ENCODE measurements around the gene DDB1.

Gene DDB1

GRCh38 chr11:61265357-61265756, 67.5 kb downstream of the DDB1 start:
- intact Hi-C loops (cut with DNase I; ENCODE audit: low total_unique reads): no loop called here
- Histone ChIP-seq H3K4me1 (no peaks in the 10 kb centered on the region), H3K4me3 (no peak overlapping the region), H3K27ac (no peak overlapping the region), H3K27me3 (no peaks in the 10 kb centered on the region), H3K9me3 (no peaks in the 10 kb centered on the region), H3K36me3 (no peaks in the 10 kb centered on the region)
- DNase-seq: no peak
- no peak for TF ChIP-seq CTCF (IDR thresholded peaks at IDR 0.05)

- no peaks in the 10 kb centered on the region for H3K4me1 ChIP-seq
- no peak overlapping the region for H3K4me3 ChIP-seq
- H3K36me3 ChIP-seq: no peaks in the 10 kb centered on the region
- no peak for TF ChIP-seq CTCF (IDR thresholded peaks at IDR 0.05)
- no peak for DNase-seq
- no peaks in the 10 kb centered on the region for H3K9me3 ChIP-seq
- H3K27me3 ChIP-seq: no peaks in the 10 kb centered on the region
- no peak overlapping the region for H3K27ac ChIP-seq
- intact Hi-C loops (cut with DNase I; ENCODE audit: low total_unique reads): no loop called here
These were observed 68.1 kb downstream of the DDB1 start for GRCh38 chr11:61264795-61265194.

- H3K4me3 ChIP-seq: no peak overlapping the region
- TF ChIP-seq CTCF (IDR thresholded peaks at IDR 0.05): no peak
- no peaks in the 10 kb centered on the region for H3K36me3 ChIP-seq
- no peaks in the 10 kb centered on the region for H3K4me1 ChIP-seq
- H3K9me3 ChIP-seq: no peaks in the 10 kb centered on the region
- no peaks in the 10 kb centered on the region for H3K27me3 ChIP-seq
- H3K27ac ChIP-seq: no peak overlapping the region
- intact Hi-C loops (cut with DNase I; ENCODE audit: low total_unique reads): no loop called here
- DNase-seq: no peak
These were observed 68.5 kb downstream of the DDB1 start for GRCh38 chr11:61264371-61264770.

- H3K27ac ChIP-seq: no peak overlapping the region
- H3K9me3 ChIP-seq: no peaks in the 10 kb centered on the region
- H3K36me3 ChIP-seq: peaks cover 0 to 9% (median 0%) of the 10 kb centered on the region in 3 donors
- H3K4me3 ChIP-seq: no peak overlapping the region
- TF ChIP-seq CTCF (IDR thresholded peaks at IDR 0.05): no peak
- H3K4me1 ChIP-seq: no peaks in the 10 kb centered on the region
- intact Hi-C loops (cut with DNase I; ENCODE audit: low total_unique reads): no loop called here
- no peak for DNase-seq
- H3K27me3 ChIP-seq: no peaks in the 10 kb centered on the region
These were observed 73.5 kb downstream of the DDB1 start for GRCh38 chr11:61259363-61259762.

- H3K27me3 ChIP-seq: no peaks in the 10 kb centered on the region
- no peaks in the 10 kb centered on the region for H3K9me3 ChIP-seq
- no peaks in the 10 kb centered on the region for H3K4me1 ChIP-seq
- intact Hi-C loops (cut with DNase I; ENCODE audit: low total_unique reads): no loop called here
- H3K36me3 ChIP-seq: peaks cover 0 to 9% (median 0%) of the 10 kb centered on the region in 3 donors
- TF ChIP-seq CTCF (IDR thresholded peaks at IDR 0.05): no peak
- no peak for DNase-seq
- no peak overlapping the region for H3K27ac ChIP-seq
- H3K4me3 ChIP-seq: no peak overlapping the region
These were observed 74.4 kb downstream of the DDB1 start for GRCh38 chr11:61258546-61258945.

All from tibial artery (tissue), 4 donors.